D341Med (cell line): ENCODE measurements around the gene TLK2.

ENCODE experiments used
- DNase-seq: peaks from one replicate; pipeline ENCODE4 v3.0.0; 2012; ENCODE audit warnings: low spot score

Gene TLK2

DNA sequence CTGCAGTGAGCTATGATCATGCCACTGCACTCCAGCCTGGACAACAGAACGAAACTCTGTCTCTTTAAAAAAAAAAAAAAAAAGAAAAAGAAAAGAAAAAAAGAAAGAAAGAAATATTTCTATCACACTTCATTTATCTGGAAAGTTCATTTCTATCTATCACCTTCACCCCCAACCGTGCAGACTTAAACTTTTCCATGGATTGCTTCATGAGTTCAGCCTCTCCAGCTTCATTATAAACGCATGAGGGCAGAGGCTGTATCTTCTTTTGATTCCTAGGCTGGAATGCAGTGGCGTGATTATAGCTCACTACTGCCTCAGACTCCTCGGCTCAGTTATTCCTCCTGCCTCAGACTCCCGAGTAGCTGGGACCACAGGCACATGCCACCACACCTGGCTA, 177.0 kb downstream of the TLK2 start:
- DNase-seq: no peak

DNA sequence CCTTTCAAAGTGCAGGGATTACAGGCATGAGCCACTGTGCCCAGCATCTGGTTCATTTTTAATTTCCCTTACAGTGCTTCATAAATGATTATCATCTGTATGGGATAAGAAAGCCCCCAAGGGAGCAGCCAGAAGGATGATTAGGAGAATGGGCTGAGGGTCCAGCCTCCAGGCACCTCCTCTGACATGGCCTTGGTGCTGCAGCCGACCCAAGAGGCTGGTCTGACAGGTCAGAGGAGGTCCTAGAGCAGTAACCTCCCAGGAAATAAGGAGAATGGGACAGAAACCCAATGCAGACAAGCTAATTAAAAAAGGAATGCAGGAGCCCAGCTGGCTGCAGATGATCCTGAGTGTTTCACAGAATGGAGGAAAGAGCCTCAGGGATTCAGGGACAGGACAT, 177.8 kb downstream of the TLK2 start:
- DNase-seq: peak; percentile 60

DNA sequence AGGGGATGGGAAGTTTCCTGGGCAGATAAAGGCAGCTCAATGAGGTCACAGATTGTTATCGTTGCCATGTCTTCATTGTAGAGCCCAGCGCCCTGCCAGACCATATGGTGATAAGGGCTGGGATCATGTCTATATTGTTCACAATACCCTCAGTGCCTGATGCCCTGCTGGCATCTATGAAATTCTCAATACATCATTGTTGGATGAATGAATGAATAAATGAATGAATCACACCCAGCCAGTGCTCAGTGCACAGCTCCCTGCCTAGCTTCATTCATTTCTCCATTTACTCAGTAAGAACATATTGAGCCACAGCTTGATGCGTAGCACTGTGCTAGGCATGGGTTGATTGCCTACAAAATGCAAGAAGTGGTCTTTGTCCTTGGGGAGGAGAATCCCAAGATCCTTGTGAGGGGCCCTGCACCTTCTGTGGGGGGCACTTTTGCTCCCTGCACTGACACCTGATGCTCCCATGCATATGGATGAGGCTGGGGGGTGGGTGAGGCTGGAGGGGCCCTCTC, 178.6 kb downstream of the TLK2 start:
- DNase-seq: no peak

DNA sequence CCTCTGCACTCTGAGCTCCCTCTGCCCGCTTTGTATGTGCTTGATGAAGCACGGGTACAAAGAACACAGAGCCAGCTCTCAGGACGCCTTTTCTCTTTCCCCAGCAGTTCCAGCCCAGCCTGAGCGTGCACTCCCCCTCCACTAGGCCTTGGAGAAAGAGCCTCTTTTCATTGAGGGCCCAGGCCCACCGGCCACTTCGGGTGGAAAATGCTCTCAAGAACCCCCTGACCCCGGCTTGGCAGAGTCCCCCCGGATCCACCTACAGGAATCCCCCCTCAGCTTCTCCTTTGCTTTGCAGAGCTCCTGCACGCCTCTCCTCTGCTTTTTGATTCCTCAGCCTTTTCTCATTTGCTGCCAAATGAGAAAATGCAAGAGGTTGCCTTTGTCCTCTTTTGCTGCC, 179.1 kb downstream of the TLK2 start:
- peak; percentile 46 for DNase-seq

DNA sequence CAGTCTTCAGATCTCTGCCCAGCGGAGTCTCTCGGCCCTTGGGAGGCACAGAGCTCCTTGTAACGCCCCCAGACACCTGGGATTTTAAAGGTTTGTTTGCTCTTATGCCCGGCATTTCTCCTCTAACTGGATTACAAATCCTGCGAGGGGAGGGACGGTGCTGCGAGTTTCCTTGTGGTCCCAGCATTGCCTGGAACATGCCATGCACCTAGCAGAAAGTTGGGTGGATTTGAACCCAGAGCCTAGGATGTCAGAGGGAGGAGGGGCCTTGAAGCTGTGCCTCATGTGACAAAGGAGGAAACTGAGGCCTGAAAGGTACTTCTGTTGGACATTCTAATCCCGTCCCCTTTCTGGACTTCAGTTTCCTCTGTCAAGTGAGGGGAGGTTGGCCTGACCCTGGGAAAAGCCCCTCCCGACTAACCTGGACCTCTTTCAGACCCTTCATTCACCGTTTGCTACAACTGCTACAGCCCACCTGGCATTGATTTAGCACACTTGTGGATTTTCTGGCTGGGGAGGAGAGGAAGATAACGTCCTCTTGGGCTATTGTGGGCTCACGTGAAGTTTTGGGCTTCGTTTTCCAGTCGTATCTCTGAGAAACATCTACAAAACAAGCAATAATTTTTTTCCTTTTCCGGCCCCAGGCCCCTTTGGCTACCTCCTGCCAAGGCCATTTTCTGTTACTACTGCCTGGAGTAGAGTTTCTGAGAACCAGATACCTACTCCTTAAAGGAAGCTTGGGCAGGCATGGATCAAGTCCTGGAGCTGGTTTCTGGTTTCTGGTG, 179.7 kb downstream of the TLK2 start:
- peak; percentile 17 for DNase-seq

DNA sequence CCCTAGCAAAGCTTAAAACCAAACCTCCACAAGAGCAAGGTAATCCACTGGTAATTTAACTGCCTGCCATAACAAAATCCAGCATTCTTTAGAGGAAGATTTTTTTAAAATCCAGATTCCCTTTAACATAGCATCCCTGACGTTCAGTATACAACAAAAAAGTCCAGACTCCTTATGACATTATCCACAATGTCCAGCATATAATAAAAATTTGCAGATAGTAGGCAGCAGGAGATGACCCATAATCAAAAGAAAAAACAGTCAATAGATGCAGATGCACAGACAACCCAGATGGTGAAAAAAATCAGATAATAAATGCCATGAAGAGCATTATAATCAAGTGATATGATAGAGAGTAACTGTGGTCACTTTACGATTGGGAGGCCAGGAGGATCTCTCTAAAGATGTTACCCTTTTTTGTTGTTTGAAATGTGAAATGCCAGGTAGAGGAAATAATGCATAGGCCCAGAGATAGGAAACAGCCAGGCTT, 182.0 kb downstream of the TLK2 start:
- DNase-seq: no peak

DNA sequence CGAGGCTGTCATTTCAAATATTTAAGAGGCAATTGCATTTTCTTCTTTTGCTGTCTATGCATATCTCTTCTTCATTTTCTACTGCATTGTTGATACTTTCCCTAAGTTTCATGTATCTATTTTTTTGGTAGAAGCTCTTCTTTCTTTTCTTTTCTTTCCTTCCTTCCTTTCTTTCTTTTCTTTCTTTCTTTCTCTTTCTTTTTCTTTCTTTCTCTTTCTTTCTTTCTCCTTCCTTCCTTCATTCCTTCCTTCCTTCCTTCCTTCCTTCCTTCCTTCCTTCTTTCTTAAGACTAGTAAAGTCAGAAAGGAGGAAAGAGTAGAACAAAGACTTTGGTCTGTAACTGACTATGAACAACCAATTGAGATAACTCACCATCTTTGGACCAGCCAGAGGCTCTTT, 182.7 kb downstream of the TLK2 start:
- DNase-seq: no peak

DNA sequence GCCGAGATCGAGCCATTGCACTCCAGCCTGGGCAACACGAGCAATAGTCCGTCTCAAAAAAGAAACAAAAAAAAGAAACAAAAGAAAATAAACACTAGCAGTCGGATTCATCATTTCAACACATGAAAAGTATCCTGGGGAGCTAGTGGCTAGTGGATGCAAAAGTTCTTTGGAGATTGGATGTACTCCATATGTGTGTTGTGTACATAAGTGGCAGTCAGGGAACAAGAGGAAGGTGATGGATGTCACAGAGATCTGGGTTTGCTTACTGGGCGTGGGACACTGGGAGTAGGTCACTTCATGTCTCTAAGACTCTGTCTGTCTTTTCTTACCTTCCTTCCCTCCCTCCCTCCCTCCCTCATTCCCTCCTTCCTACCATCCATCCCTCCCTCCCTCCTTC, 184.2 kb downstream of the TLK2 start:
- no peak for DNase-seq
